IMR-90 (cell line): Measurements from ENCODE around the gene RGS7BP. TPM values are rescaled to one million over a fixed set of nuclear protein-coding genes. Genes with fewer than 3 reads are reported as not detected.

Source experiments
- ATAC-seq: fragments of 200-7000 bp; cut with Tn5 transposase; 2 replicates; pipeline ENCODE4 v1.9.1; 2020; ENCODE audit warnings: low read depth, mild to moderate bottlenecking, moderate library complexity
- BruUV-seq: library from RNA; stranded (reverse); fragments of 400-500 nt; replicated peaks from 2 replicates; lab custom pipeline; 2021; lab: Mats Ljungman, UMichigan
- CTCF ChIA-PET: fragments of 300-600 bp; formaldehyde crosslinking; extraction: SDS; loops from one replicate; lab custom pipeline; 2021; ENCODE audit warnings: antibody characterized with exemption; lab: Yijun Ruan, JAX
- POLR2A ChIA-PET: fragments of 300-600 bp; sonication (Branson Sonifier 250); formaldehyde crosslinking; loops from one replicate; lab custom pipeline; 2022; ENCODE audit warnings: antibody characterized with exemption; ENCODE audit not compliant: unreplicated experiment; lab: Charles Lee
- DNase-seq: peaks from one replicate; pipeline ENCODE4 v3.0.0; 2013
- H2AFZ ChIP-seq: replicated peaks from 2 replicates; pipeline ENCODE3; 2013; ENCODE audit warnings: low read length, mild to moderate bottlenecking; ENCODE audit not compliant: poor library complexity
- H2AK5ac ChIP-seq: 2 replicates; pipeline ENCODE4 v1.6.1; 2013; ENCODE audit warnings: low read depth, low read length, inconsistent platforms
- H2AK9ac ChIP-seq: replicated peaks from 2 replicates; pipeline ENCODE3; 2013; ENCODE audit warnings: mild to moderate bottlenecking, low read depth, low read length, moderate library complexity; ENCODE audit not compliant: poor library complexity
- H2BK120ac ChIP-seq: 2 replicates; pipeline ENCODE4 v1.6.1; 2013; ENCODE audit warnings: low read depth, low read length, inconsistent platforms
- H2BK15ac ChIP-seq: 3 replicates; pipeline ENCODE4 v1.6.1; 2013; ENCODE audit warnings: low read depth, low read length, inconsistent platforms
- H2BK20ac ChIP-seq: 2 replicates; pipeline ENCODE4 v1.6.1; 2013; ENCODE audit warnings: low read depth, mild to moderate bottlenecking, inconsistent platforms, low read length, moderate library complexity
- H2BK5ac ChIP-seq: 2 replicates; pipeline ENCODE4 v1.6.1; 2013; ENCODE audit warnings: mild to moderate bottlenecking, low read depth, low read length, inconsistent platforms; ENCODE audit not compliant: poor library complexity, severe bottlenecking
- H3K14ac ChIP-seq: replicated peaks from 2 replicates; pipeline ENCODE4 v1.6.1; 2013; ENCODE audit warnings: low read depth, low read length, inconsistent platforms
- H3K18ac ChIP-seq: 2 replicates; pipeline ENCODE4 v1.6.1; 2013; ENCODE audit warnings: low read depth, low read length, control low read depth
- H3K23ac ChIP-seq: 2 replicates; pipeline ENCODE4 v1.6.1; 2013; ENCODE audit warnings: low read depth, low read length, inconsistent platforms
- H3K27ac ChIP-seq: 2 replicates; pipeline ENCODE4 v1.5.1; 2013; ENCODE audit warnings: mild to moderate bottlenecking, control low read depth, low read length; ENCODE audit not compliant: insufficient read depth
- H3K27me3 ChIP-seq: 2 replicates; pipeline ENCODE4 v1.6.1; 2013; ENCODE audit warnings: low read length; ENCODE audit not compliant: control insufficient read depth, insufficient read depth
- H3K36me3 ChIP-seq: 2 replicates; pipeline ENCODE4 v1.6.1; 2013; ENCODE audit warnings: low read length, mixed read lengths; ENCODE audit not compliant: control insufficient read depth, insufficient read depth
- H3K4ac ChIP-seq: 2 replicates; pipeline ENCODE4 v1.6.1; 2013; ENCODE audit warnings: low read depth, low read length, inconsistent platforms
- H3K4me1 ChIP-seq: 2 replicates; pipeline ENCODE4 v1.6.1; 2013; ENCODE audit warnings: low read length, mixed read lengths; ENCODE audit not compliant: control insufficient read depth, insufficient read depth
- H3K4me2 ChIP-seq: 2 replicates; pipeline ENCODE4 v1.6.1; 2013; ENCODE audit warnings: low read depth, mild to moderate bottlenecking, control low read depth, low read length, moderate library complexity
- H3K4me3 ChIP-seq: 2 replicates; pipeline ENCODE4 v1.5.1; 2013; ENCODE audit warnings: low read depth, mild to moderate bottlenecking, control low read depth, low read length, moderate library complexity; ENCODE audit not compliant: insufficient read depth
- H3K56ac ChIP-seq: 2 replicates; pipeline ENCODE4 v1.6.1; 2013; ENCODE audit warnings: low read length, inconsistent platforms; ENCODE audit not compliant: insufficient read depth; ENCODE audit errors: extremely low read depth
- H3K79me1 ChIP-seq, 2 experiments: 2 replicates each; pipeline ENCODE4 v1.6.1; 2013; ENCODE audit warnings: low read length in 2 of 2, inconsistent platforms in 1 of 2, low read depth in 1 of 2
- H3K9ac ChIP-seq: 2 replicates; pipeline ENCODE4 v1.6.1; 2013; ENCODE audit warnings: low read depth, low read length, control low read depth
- H3K9me1 ChIP-seq: 2 replicates; pipeline ENCODE4 v1.6.1; 2013; ENCODE audit warnings: low read length, inconsistent platforms; ENCODE audit not compliant: insufficient read depth
- H3K9me3 ChIP-seq: 2 replicates; pipeline ENCODE4 v1.6.1; 2013; ENCODE audit warnings: low read length; ENCODE audit not compliant: control insufficient read depth, insufficient read depth
- H4K20me1 ChIP-seq: 2 replicates; pipeline ENCODE4 v1.6.1; 2013; ENCODE audit warnings: low read length, inconsistent platforms; ENCODE audit not compliant: insufficient read depth
- H4K5ac ChIP-seq: 2 replicates; pipeline ENCODE4 v1.6.1; 2013; ENCODE audit warnings: mild to moderate bottlenecking, low read depth, low read length, control low read depth
- H4K8ac ChIP-seq, 2 experiments: 2 replicates each; pipeline ENCODE4 v1.6.1; 2013; ENCODE audit warnings: low read depth in 2 of 2, low read length in 2 of 2, control low read depth in 1 of 2, inconsistent platforms in 1 of 2
- H4K91ac ChIP-seq: 2 replicates; pipeline ENCODE4 v1.6.1; 2013; ENCODE audit warnings: low read depth, low read length, inconsistent platforms; ENCODE audit not compliant: insufficient read depth
- CHD1 ChIP-seq: IDR thresholded peaks from 2 replicates; pipeline ENCODE4 v1.6.1; 2012; ENCODE audit warnings: low read depth, low read length, improper control_type of control experiment
- MAFK ChIP-seq: IDR thresholded peaks from 2 replicates; pipeline ENCODE4 v1.6.1; 2012; ENCODE audit warnings: low read depth, low read length, improper control_type of control experiment
- MAZ ChIP-seq: IDR thresholded peaks from 2 replicates; pipeline ENCODE4 v1.6.1; 2012; ENCODE audit warnings: low read depth, mild to moderate bottlenecking, low read length, improper control_type of control experiment, moderate library complexity, borderline replicate concordance
- POLR2A ChIP-seq: IDR thresholded peaks from 2 replicates; pipeline ENCODE4 v1.6.1; 2012; ENCODE audit warnings: mild to moderate bottlenecking, low read depth, low read length
- RAD21 ChIP-seq: IDR thresholded peaks from 2 replicates; pipeline ENCODE4 v1.6.1; 2012; ENCODE audit warnings: low read length, improper control_type of control experiment
- RCOR1 ChIP-seq: IDR thresholded peaks from 2 replicates; pipeline ENCODE4 v1.6.1; 2012; ENCODE audit warnings: mild to moderate bottlenecking, low read length, improper control_type of control experiment; ENCODE audit not compliant: insufficient replicate concordance
- USF2 ChIP-seq: fragments of 150-350 bp; IDR thresholded peaks from 2 replicates; pipeline ENCODE4 v1.6.1; 2017; ENCODE audit warnings: mild to moderate bottlenecking, antibody characterized with exemption, low read length, low read depth
- WGBS, 2 experiments: methylation state at CpG; one replicate each; pipeline versions ENCODE4 v1.1.5 to v1.1.7; 2013; ENCODE audit warnings: missing lambda C conversion rate in 2 of 2; ENCODE audit not compliant: insufficient read length in 1 of 2; ENCODE audit errors: extremely low coverage in 2 of 2; 5-methylcytosine and 5-hydroxymethylcytosine counted together
- dilution Hi-C: fragments of 300-500 bp; cut with HindIII; formaldehyde crosslinking; loops from one replicate; pipeline ENCODE4 v1.14.3; 2018; ENCODE audit warnings: low sequenced_read_pairs; ENCODE audit not compliant: unreplicated experiment
- in situ Hi-C: fragments of 300-500 bp; cut with MboI; formaldehyde crosslinking; loops from 3 replicates; pipeline ENCODE4 v1.14.3; 2019; ENCODE audit warnings: low sequenced_read_pairs, inconsistent platforms, mixed read lengths
- intact Hi-C: fragments of 100-400 bp; cut with micrococcal nuclease; formaldehyde crosslinking; loops from 2 replicates; pipeline ENCODE4 v1.10.0; 2022
- polyA plus RNA-seq, 3 experiments: library from polyadenylated mRNA; depleted of rRNA; stranded (reverse); fragments of >200 nt; gene quantifications; 2 replicates each; pipeline ENCODE4 v1.2.3, GENCODE V29; 2012; ENCODE audit warnings: low replicate concordance in 1 of 3
- total RNA-seq: library from RNA; depleted of rRNA; stranded (reverse); fragments of >200 nt; gene quantifications from 2 replicates; pipeline ENCODE4 v1.2.3, GENCODE V29; 2012

Gene RGS7BP
- total and polyA plus RNA-seq, 2 of the 4 experiments (the other 2 are of a cell fraction): not detected

GRCh38 chr5:64513492-64513891 lies 7.7 kb downstream of the RGS7BP start:
- Histone ChIP-seq H4K20me1 (no peaks in the 10 kb centered on the region), H3K56ac (no peak overlapping the region), H3K9me3 (no peaks in the 10 kb centered on the region), H3K9ac (no peak overlapping the region), H2BK120ac (no peak overlapping the region), H2BK5ac (no peak overlapping the region), H3K4me1 (no peaks in the 10 kb centered on the region), H3K9me1 (no peaks in the 10 kb centered on the region), H3K14ac (no peak overlapping the region), H4K8ac (no peak overlapping the region), H2AK9ac (no peak overlapping the region), H4K91ac (no peak overlapping the region), H2BK15ac (no peak overlapping the region), H3K18ac (no peak overlapping the region), H3K4ac (no peak overlapping the region), H2AFZ (no peak overlapping the region), H4K5ac (no peak overlapping the region), H3K27ac (no peak overlapping the region), H3K79me1 (no peaks in the 10 kb centered on the region), H3K27me3 (no peaks in the 10 kb centered on the region; the same call in 1 of the 2 replicates), H3K36me3 (no peaks in the 10 kb centered on the region), H2AK5ac (no peak overlapping the region), H3K4me3 (no peak overlapping the region), H2BK20ac (no peak overlapping the region), H3K23ac (no peak overlapping the region), H3K4me2 (no peak overlapping the region)
- CTCF ChIA-PET: interaction anchor here (0.7 kb wide), 1 partner anchor 1574 kb away, joined by 3 read pairs; no protein-coding TSS in a partner anchor
- intact Hi-C loops: no loop called here
- 33% methylated on average over 1 of the region's 5 CpGs; no CpG with 5 or more reads in 1 of the 2 experiments for WGBS, 2 experiments
- POLR2A ChIA-PET: no interaction called here
- in situ Hi-C loops: no loop called here
- ATAC-seq (no peak), DNase-seq (no peak)
- TF ChIP-seq MAZ (no peak), RCOR1 (no peak), CHD1 (no peak), POLR2A (no peak), RAD21 (no peak), MAFK (no peak), USF2 (no peak)
- BruUV-seq: no TSS peak
- dilution Hi-C loops: no loop called here
